Trophoblast cell (in vitro differentiated cells and primary cell): ENCODE measurements around the gene PLPP7.

Experiments
- DNase-seq, 2 donors: peaks; one replicate each; pipeline ENCODE4 v3.0.0-alpha.2; 2016
- H2AFZ ChIP-seq: 2 replicates; pipeline ENCODE4 v1.6.1; 2013; ENCODE audit warnings: low read length, moderate library complexity, mild to moderate bottlenecking; ENCODE audit not compliant: insufficient read depth, poor library complexity
- H2AK5ac ChIP-seq: 2 replicates; pipeline ENCODE4 v1.6.1; 2013; ENCODE audit warnings: mild to moderate bottlenecking, low read length
- H2BK120ac ChIP-seq: 2 replicates; pipeline ENCODE4 v1.6.1; 2013; ENCODE audit warnings: low read length, mild to moderate bottlenecking, moderate library complexity; ENCODE audit not compliant: insufficient read depth, poor library complexity
- H2BK12ac ChIP-seq: 2 replicates; pipeline ENCODE4 v1.6.1; 2013; ENCODE audit warnings: mild to moderate bottlenecking, low read length, moderate library complexity
- H2BK5ac ChIP-seq: 2 replicates; pipeline ENCODE4 v1.6.1; 2013; ENCODE audit warnings: low read length, low read depth, moderate library complexity, mild to moderate bottlenecking; ENCODE audit not compliant: poor library complexity
- H3K14ac ChIP-seq: 2 replicates; pipeline ENCODE4 v1.6.1; 2013; ENCODE audit warnings: mild to moderate bottlenecking, low read length
- H3K18ac ChIP-seq: 2 replicates; pipeline ENCODE4 v1.6.1; 2013; ENCODE audit warnings: mild to moderate bottlenecking, low read length
- H3K23ac ChIP-seq: 2 replicates; pipeline ENCODE4 v1.6.1; 2013; ENCODE audit warnings: low read length
- H3K27ac ChIP-seq: 2 replicates; pipeline ENCODE4 v1.5.1; 2013; ENCODE audit warnings: low read depth, mild to moderate bottlenecking, inconsistent platforms, low read length, moderate library complexity
- H3K27me3 ChIP-seq: 2 replicates; pipeline ENCODE4 v1.6.1; 2013; ENCODE audit warnings: inconsistent platforms, mild to moderate bottlenecking, low read length, moderate library complexity; ENCODE audit not compliant: insufficient read depth
- H3K36me3 ChIP-seq, 2 experiments: 1 replicate in 1 of 2; 2 replicates in 1 of 2; pipeline ENCODE4 v1.6.1; 2013; ENCODE audit warnings: low read length in 2 of 2, mild to moderate bottlenecking in 2 of 2, moderate library complexity in 1 of 2; ENCODE audit not compliant: insufficient read depth in 2 of 2, control insufficient read depth in 1 of 2
- H3K4ac ChIP-seq: 2 replicates; pipeline ENCODE4 v1.6.1; 2013; ENCODE audit warnings: low read depth, mild to moderate bottlenecking, low read length, moderate library complexity
- H3K4me1 ChIP-seq, 2 experiments: 1 replicate in 1 of 2; 2 replicates in 1 of 2; pipeline ENCODE4 v1.6.1; 2013; ENCODE audit warnings: low read length in 2 of 2, mild to moderate bottlenecking in 2 of 2, moderate library complexity in 1 of 2; ENCODE audit not compliant: insufficient read depth in 2 of 2, control insufficient read depth in 1 of 2
- H3K4me2 ChIP-seq: 2 replicates; pipeline ENCODE4 v1.6.1; 2013; ENCODE audit warnings: inconsistent platforms, mild to moderate bottlenecking, low read length, moderate library complexity
- H3K4me3 ChIP-seq: 2 replicates; pipeline ENCODE4 v1.5.1; 2013; ENCODE audit warnings: mild to moderate bottlenecking, low read depth, low read length, inconsistent platforms
- H3K79me1 ChIP-seq: one replicate; pipeline ENCODE4 v1.6.1; 2013; ENCODE audit warnings: low read length
- H3K79me2 ChIP-seq: 2 replicates; pipeline ENCODE4 v1.6.1; 2013; ENCODE audit warnings: low read length, mild to moderate bottlenecking; ENCODE audit not compliant: control insufficient read depth, insufficient read depth, poor library complexity
- H3K9ac ChIP-seq: 2 replicates; pipeline ENCODE4 v1.6.1; 2013; ENCODE audit warnings: mild to moderate bottlenecking, low read length
- H3K9me3 ChIP-seq: 2 replicates; pipeline ENCODE4 v1.6.1; 2013; ENCODE audit warnings: low read depth, mild to moderate bottlenecking, control low read depth, inconsistent platforms, low read length; ENCODE audit not compliant: insufficient read depth
- H4K12ac ChIP-seq: 2 replicates; pipeline ENCODE4 v1.6.1; 2013; ENCODE audit warnings: low read depth, mild to moderate bottlenecking, low read length, moderate library complexity
- H4K8ac ChIP-seq: 2 replicates; pipeline ENCODE4 v1.6.1; 2013; ENCODE audit warnings: low read depth, mild to moderate bottlenecking, low read length, moderate library complexity
- H4K91ac ChIP-seq: one replicate; pipeline ENCODE4 v1.6.1; 2013; ENCODE audit warnings: low read depth, mild to moderate bottlenecking, low read length, moderate library complexity
- WGBS: extraction: QIAGEN DNeasy Blood & Tissue Kit; methylation state at CpG from one replicate; pipeline ENCODE4 v1.1.7; 2013; ENCODE audit warnings: missing lambda C conversion rate; ENCODE audit not compliant: insufficient read length, insufficient coverage; ENCODE audit errors: extremely low coverage; 5-methylcytosine and 5-hydroxymethylcytosine counted together

Gene PLPP7

DNA sequence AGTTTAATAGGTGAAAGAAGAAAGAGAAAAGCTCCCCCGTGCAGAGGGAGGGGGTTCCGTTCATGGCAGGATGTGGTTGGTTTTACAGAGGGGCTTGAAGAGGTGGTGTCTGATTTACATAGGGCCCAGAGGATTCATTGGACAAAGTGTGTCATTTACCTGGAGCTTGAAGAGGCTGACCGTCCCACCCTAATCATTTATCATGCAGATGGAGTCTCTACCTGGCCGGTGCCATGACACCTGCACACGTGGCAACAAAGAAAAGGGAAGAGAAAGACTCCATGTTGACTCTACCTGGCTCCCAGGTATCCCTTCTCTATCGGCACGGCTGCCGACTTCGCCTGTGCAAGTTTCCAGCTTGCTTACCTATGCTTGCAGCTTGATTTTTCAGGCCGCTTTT lies 69.0 kb downstream of the PLPP7 start:
- WGBS: no CpG with 5 or more reads among the region's 10 CpGs
- peaks cover 2% of the 10 kb centered on the region for H3K79me1 ChIP-seq
- H3K9me3 ChIP-seq: no peaks in the 10 kb centered on the region
- no peak overlapping the region for H3K18ac ChIP-seq
- no peak overlapping the region for H4K91ac ChIP-seq
- no peak overlapping the region for H4K12ac ChIP-seq
- H3K9ac ChIP-seq: no peak overlapping the region
- no peak for DNase-seq
- no peak overlapping the region for H3K23ac ChIP-seq
- H2BK120ac ChIP-seq: no peak overlapping the region
- H3K4me1 ChIP-seq: peaks cover 3 to 15% of the 10 kb centered on the region in 2 experiments
- H2AFZ ChIP-seq: no peak overlapping the region
- no peak overlapping the region for H3K4me2 ChIP-seq
- H3K14ac ChIP-seq: no peak overlapping the region
- peak overlapping the region; percentile 90 for H2AK5ac ChIP-seq
- H2BK12ac ChIP-seq: peak overlapping the region; percentile 59
- no peaks in the 10 kb centered on the region for H3K36me3 ChIP-seq
- H2BK5ac ChIP-seq: no peak overlapping the region
- no peak overlapping the region for H3K4me3 ChIP-seq
- no peak overlapping the region for H4K8ac ChIP-seq
- H3K27me3 ChIP-seq: no peaks in the 10 kb centered on the region
- H3K79me2 ChIP-seq: no peaks in the 10 kb centered on the region
- no peak overlapping the region for H3K27ac ChIP-seq
- no peak overlapping the region for H3K4ac ChIP-seq
